ENCODE data around the gene SCD5. TPM values are rescaled to one million over a fixed set of nuclear protein-coding genes. Genes with fewer than 3 reads are reported as not detected.
A peak's percentile ranks its signal among the peaks of the same experiment; 100 is the strongest.

Gene SCD5
- total RNA-seq, 4 donors from 2014 or later, result 27.6 to 79.3 (median 55.3) TPM

DNA sequence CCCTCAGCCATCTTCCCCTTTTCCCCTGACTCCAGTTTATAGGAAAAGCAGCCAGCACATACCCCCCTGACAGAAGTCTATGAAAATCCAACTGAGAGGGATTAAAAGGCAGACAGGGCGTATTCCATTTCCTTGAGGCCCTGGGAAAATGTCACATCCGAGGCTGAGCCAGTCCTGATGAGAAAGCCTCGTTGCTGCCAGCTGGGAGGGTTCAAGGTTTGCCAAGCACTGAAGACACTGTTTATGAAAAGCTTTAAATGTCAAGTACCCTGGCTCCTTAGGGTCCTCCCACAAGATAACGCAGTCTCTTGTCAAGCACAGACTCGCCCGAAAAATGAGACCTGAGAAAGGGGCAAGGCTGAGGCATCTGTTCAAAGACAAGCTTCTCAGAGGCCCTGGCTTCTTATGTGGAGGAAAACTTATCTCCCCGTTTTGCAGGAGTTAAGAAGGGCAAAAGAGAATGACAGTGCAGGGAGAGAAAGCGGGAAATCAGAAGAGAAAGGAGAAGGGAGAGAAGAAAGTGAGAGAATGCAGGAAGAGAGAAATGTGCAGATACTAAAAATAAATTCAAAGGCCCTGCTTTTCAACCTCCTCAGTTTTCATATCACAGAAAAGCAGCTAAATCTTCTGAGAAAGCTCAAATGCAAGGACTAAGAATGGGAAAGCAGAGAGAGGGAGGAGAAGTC lies 44.7 kb downstream of the SCD5 start:
- DNase-seq (ENCODE audit: low spot score in 2 of 2), result no peak
- Histone ChIP-seq H3K9me3 (no peaks in the 10 kb centered on the region), H3K36me3 (no peaks in the 10 kb centered on the region), H3K27me3 (no peaks in the 10 kb centered on the region), H3K27ac (peak overlapping the region in 3 of 4 donors; percentile 22 to 72 (median 38)), H3K4me3 (no peak overlapping the region), H3K4me1 (peaks cover 0 to 22% (median 10%) of the 10 kb centered on the region in 4 donors)
- TF ChIP-seq POLR2A (IDR thresholded peaks at IDR 0.05), result no peak
- TF ChIP-seq, protein P1, sequence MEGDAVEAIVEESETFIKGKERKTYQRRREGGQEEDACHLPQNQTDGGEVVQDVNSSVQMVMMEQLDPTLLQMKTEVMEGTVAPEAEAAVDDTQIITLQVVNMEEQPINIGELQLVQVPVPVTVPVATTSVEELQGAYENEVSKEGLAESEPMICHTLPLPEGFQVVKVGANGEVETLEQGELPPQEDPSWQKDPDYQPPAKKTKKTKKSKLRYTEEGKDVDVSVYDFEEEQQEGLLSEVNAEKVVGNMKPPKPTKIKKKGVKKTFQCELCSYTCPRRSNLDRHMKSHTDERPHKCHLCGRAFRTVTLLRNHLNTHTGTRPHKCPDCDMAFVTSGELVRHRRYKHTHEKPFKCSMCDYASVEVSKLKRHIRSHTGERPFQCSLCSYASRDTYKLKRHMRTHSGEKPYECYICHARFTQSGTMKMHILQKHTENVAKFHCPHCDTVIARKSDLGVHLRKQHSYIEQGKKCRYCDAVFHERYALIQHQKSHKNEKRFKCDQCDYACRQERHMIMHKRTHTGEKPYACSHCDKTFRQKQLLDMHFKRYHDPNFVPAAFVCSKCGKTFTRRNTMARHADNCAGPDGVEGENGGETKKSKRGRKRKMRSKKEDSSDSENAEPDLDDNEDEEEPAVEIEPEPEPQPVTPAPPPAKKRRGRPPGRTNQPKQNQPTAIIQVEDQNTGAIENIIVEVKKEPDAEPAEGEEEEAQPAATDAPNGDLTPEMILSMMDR (IDR thresholded peaks at IDR 0.05), result no peak
- TF ChIP-seq EP300 (IDR thresholded peaks at IDR 0.05), result no peak
- 27 to 39% methylated on average over 8 of the region's 8 CpGs for WGBS, 2 donors

DNA sequence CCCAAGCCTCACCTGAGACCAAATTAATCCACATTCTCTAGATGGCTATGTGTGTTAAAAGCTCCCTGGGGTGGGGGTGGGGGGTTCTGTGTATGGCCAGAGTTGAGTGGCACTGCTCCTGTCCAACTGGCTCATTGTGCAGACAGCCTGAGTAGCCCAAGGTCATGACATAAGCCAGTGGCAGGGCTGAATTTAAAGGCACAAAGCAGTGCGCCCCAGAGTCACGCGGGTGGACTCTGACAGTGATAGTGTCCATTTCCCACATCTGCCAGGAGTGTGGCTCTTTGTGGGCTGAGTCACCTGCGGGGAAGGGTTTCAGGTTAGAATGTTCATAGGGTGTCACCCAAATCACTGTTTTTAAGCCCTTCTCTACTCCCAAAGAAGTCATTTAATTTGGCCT lies 45.4 kb downstream of the SCD5 start:
- Histone ChIP-seq H3K4me1 (peaks cover 0 to 22% (median 10%) of the 10 kb centered on the region in 4 donors), H3K27ac (peak overlapping the region in 3 of 4 donors; percentile 22 to 72 (median 38)), H3K36me3 (no peaks in the 10 kb centered on the region), H3K9me3 (no peaks in the 10 kb centered on the region), H3K4me3 (no peak overlapping the region), H3K27me3 (no peaks in the 10 kb centered on the region)
- no peak for DNase-seq (ENCODE audit: low spot score in 2 of 2)
- TF ChIP-seq, protein P1 (IDR thresholded peaks at IDR 0.05), result no peak
- no peak for TF ChIP-seq POLR2A (IDR thresholded peaks at IDR 0.05)
- TF ChIP-seq EP300 (IDR thresholded peaks at IDR 0.05), result no peak
- 70 to 100% methylated on average over 2 to 4 of the region's 4 CpGs for WGBS, 2 donors

DNA sequence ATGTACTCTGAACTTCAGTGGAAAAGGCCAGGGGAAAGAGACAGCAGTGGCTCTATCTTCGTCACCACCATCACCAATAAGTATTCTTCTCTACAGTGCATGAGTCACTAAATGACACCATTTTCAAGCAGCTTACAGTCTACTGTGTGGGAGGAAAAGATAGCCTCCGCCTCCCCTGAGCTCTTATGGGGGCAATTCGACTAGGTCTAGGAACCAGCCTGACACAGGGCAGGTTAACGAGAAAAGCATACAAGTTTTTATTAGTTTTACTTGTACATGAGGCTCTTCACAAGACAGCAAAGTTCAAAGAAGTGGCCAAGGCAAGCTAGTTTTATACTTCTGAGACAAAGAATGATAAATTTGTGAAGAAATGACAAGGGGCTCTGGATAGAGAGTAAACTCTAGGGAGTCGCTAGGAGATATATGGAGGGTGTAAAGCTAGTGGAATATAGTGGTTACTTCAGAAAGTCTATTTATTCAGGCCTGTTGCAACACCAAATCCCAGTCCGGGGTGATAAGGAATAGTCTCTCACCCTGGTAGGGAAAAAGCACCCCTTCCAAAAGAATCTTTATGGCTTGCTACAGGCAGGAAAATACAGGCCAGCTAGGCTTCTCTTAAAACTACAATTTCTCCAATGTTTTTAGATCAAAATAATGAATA lies 49.7 kb downstream of the SCD5 start:
- Histone ChIP-seq H3K4me3 (no peak overlapping the region), H3K4me1 (peaks cover 0 to 11% (median 4%) of the 10 kb centered on the region in 4 donors), H3K27ac (no peak overlapping the region), H3K27me3 (no peaks in the 10 kb centered on the region), H3K9me3 (no peaks in the 10 kb centered on the region), H3K36me3 (no peaks in the 10 kb centered on the region)
- no peak for TF ChIP-seq POLR2A (IDR thresholded peaks at IDR 0.05)
- TF ChIP-seq EP300 (IDR thresholded peaks at IDR 0.05), result no peak
- TF ChIP-seq, protein P1 (IDR thresholded peaks at IDR 0.05), result no peak
- WGBS, 2 donors, result 88 to 90% methylated on average over 6 of the region's 6 CpGs
- no peak for DNase-seq (ENCODE audit: low spot score in 2 of 2)

DNA sequence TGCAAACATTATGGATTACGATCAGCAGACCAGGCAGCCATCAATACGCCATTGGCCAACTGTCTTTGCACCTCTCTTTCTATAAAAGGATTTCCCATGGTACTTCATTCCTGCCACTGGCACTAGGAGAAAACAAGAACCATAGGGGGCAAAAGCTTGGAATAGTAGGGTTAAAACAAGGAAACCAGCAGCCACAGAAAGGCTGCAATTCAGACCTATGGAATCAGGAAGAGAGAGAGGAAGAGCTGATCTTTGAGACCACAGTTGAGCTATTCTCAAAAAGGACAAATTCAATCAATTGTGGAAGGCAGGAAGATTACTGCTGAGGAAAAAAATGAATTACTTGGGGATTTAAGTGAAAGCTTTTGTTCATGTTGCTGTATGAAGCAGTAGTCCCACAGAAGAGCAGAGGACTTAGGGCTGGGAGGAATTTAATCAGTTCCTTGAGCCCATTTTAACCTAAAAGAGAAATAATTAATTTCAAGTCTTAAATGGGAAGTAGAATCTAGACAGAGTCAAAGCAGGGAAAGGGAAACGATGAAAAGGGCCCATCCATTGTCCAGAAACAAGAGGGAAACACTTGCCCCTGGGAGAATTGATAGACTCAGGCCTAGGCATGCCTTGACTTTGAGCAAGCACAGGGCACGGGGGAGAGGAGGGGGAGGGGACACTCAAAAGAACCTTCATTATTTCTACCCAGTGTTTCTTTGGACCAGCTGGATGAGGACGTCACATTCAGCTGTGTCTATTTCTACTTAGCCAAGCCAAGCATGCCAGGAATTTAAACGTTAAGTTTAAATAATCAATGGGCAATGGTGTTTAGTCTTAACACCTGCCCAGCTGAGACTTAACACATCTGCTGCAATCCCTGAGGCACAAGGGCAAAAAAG lies 50.7 kb downstream of the SCD5 start:
- Histone ChIP-seq H3K27ac (no peak overlapping the region), H3K4me3 (no peak overlapping the region), H3K9me3 (no peaks in the 10 kb centered on the region), H3K27me3 (no peaks in the 10 kb centered on the region), H3K36me3 (no peaks in the 10 kb centered on the region), H3K4me1 (peaks cover 0 to 3% (median 0%) of the 10 kb centered on the region in 4 donors)
- 58 to 59% methylated on average over 6 of the region's 6 CpGs for WGBS, 2 donors
- DNase-seq (ENCODE audit: low spot score in 2 of 2), result no peak
- TF ChIP-seq, protein P1 (IDR thresholded peaks at IDR 0.05), result no peak
- TF ChIP-seq EP300 (IDR thresholded peaks at IDR 0.05) (no peak), POLR2A (IDR thresholded peaks at IDR 0.05) (no peak)

All from tibial nerve (tissue), 4 donors.